Naive B cell (primary cell): ENCODE results near the gene FAAP20. TPM values are rescaled to one million over a fixed set of nuclear protein-coding genes. Genes with fewer than 3 reads are reported as not detected.
A peak's percentile ranks its signal among the peaks of the same experiment; 100 is the strongest.
"Not testable (repeated sequence)": the region's sequence is repeated elsewhere in the genome, so short reads cannot be mapped to it uniquely, and the experiment has no call there.

Source experiments
- ATAC-seq, 2 donors: fragments of 150-1000 bp; cut with Tn5 transposase; 2 replicates each; pipeline ENCODE4 v1.10.0; 2021; ENCODE audit warnings: low read depth in 2 of 2, mild to moderate bottlenecking in 2 of 2, moderate library complexity in 2 of 2
- DNase-seq: peaks from one replicate; pipeline ENCODE4 v3.0.0; 2022
- H3K27ac Mint-ChIP-seq, 6 donors: one replicate each; pipeline ENCODE4 v1.8.0; 2020 to 2022; ENCODE audit warnings: mild to moderate bottlenecking in 6 of 6, mixed read lengths in 6 of 6, moderate library complexity in 5 of 6, inconsistent platforms in 2 of 6
- H3K27me3 Mint-ChIP-seq, 3 donors: one replicate each; pipeline ENCODE4 v1.8.0; 2021 to 2022; ENCODE audit warnings: mixed read lengths in 3 of 3, mild to moderate bottlenecking in 1 of 3
- H3K36me3 Mint-ChIP-seq, 2 donors: one replicate each; pipeline ENCODE4 v1.8.0; 2020 to 2022; ENCODE audit warnings: mixed read lengths in 2 of 2, inconsistent platforms in 1 of 2, mild to moderate bottlenecking in 1 of 2
- H3K4me1 Mint-ChIP-seq, 3 donors: one replicate each; pipeline ENCODE4 v1.8.0; 2020 to 2022; ENCODE audit warnings: mixed read lengths in 3 of 3, inconsistent platforms in 1 of 3, mild to moderate bottlenecking in 1 of 3, moderate library complexity in 1 of 3
- H3K4me3 Mint-ChIP-seq, 8 donors: one replicate each; pipeline ENCODE4 v1.8.0; 2020 to 2022; ENCODE audit warnings: mild to moderate bottlenecking in 8 of 8, mixed read lengths in 8 of 8, moderate library complexity in 8 of 8, inconsistent platforms in 2 of 8
- H3K9me3 Mint-ChIP-seq, 7 donors: one replicate each; pipeline ENCODE4 v1.8.0; 2020 to 2022; ENCODE audit warnings: mixed read lengths in 7 of 7, mild to moderate bottlenecking in 5 of 7, inconsistent platforms in 2 of 7, moderate library complexity in 1 of 7
- polyA plus RNA-seq, 6 donors: library from polyadenylated mRNA; unstranded; fragments of 300-500 nt; fragmentation: Illumina TruSeq; gene quantifications; one replicate each; pipeline ENCODE4 v1.2.3, GENCODE V29; 2021; ENCODE audit warnings: low read depth in 6 of 6

FAAP20 gene
- polyA plus RNA-seq, 6 donors from 2014 or later, result 67.1 to 90.7 (median 77.7) TPM

DNA sequence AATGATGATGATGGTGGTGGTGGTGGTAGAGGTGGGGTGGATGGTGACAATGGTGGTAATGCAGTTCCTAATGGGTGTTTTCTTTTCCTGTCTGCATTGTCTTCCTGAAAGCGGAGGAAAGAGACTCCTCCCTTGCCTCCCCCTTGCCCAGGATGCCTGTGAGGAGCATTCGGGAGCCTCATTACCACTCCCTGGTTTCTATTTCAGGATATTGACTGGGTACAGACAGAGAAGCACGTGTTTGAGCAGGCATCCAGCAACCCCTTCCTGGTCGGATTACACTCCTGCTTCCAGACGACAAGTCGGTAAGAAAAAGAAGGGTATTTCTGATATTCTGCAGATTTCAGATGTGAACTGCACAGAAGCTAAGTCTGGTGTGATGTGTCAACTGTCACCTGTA lies 38.8 kb downstream of the FAAP20 start:
- H3K4me3 Mint-ChIP-seq, result no peak overlapping the region
- H3K36me3 Mint-ChIP-seq, result peaks cover 32 to 46% of the 10 kb centered on the region in 2 donors
- peaks cover 0 to 8% (median 0%) of the 10 kb centered on the region in 7 donors for H3K9me3 Mint-ChIP-seq
- H3K27me3 Mint-ChIP-seq, result no peaks in the 10 kb centered on the region
- ATAC-seq (no peak), DNase-seq (no peak)
- H3K27ac Mint-ChIP-seq, result no peak overlapping the region
- H3K4me1 Mint-ChIP-seq, result peaks cover 0 to 7% (median 0%) of the 10 kb centered on the region in 3 donors

DNA sequence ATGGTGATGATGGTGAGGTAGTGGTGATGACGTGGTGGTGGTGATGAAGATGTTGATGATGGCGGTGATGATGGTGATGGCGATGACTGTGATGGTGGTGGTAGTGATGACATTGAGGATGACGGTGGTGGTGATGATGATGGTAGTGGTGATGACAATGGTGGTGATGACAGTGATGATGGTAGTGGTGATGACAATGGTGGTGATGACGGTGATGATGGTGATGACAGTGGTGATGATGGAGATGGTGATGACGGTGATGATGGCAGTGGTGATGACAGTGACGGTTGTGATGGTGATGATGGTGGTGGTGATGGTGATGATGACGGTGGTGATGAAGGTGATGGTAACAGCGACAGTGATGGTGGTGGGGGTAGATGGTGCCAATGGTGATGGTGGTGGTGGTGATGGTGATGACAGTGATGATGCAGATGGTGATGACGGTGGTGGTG lies 39.4 kb downstream of the FAAP20 start:
- DNase-seq (no peak), ATAC-seq (no peak)
- peak overlapping the region in 1 of 6 donors; percentile 4 for H3K27ac Mint-ChIP-seq
- H3K4me1 Mint-ChIP-seq, result peaks cover 0 to 7% (median 0%) of the 10 kb centered on the region in 3 donors
- no peaks in the 10 kb centered on the region for H3K27me3 Mint-ChIP-seq
- H3K4me3 Mint-ChIP-seq, result no peak overlapping the region
- peaks cover 0 to 8% (median 0%) of the 10 kb centered on the region in 7 donors for H3K9me3 Mint-ChIP-seq
- H3K36me3 Mint-ChIP-seq, result peaks cover 32 to 49% of the 10 kb centered on the region in 2 donors

DNA sequence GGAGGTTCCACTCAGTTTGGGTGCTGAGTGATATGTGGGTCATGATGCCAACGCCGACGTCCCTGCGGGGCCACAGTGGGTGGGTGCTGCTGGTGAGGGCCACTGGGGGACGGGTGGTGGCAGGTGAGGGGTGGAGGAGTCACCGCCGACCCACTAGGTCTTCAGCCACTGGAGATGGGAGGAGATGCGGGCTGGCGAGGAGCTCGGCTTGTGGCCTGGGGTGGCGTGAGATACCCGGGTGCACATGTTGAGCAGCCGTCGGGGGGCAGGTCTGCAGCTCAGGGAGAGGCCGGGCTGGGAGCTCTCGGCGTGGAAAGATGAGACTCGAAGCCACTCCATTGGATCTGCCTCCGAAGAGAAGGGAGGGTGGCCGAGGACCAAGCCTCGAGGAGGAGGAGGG lies 40.5 kb downstream of the FAAP20 start:
- Mint-ChIP-seq H3K27me3 (no peaks in the 10 kb centered on the region), H3K27ac (no peak overlapping the region), H3K4me3 (no peak overlapping the region), H3K9me3 (peaks cover 0 to 8% (median 0%) of the 10 kb centered on the region in 7 donors), H3K36me3 (peaks cover 22 to 43% of the 10 kb centered on the region in 2 donors), H3K4me1 (peaks cover 0 to 7% (median 0%) of the 10 kb centered on the region in 3 donors)
- no peak for ATAC-seq
- DNase-seq, result no peak

DNA sequence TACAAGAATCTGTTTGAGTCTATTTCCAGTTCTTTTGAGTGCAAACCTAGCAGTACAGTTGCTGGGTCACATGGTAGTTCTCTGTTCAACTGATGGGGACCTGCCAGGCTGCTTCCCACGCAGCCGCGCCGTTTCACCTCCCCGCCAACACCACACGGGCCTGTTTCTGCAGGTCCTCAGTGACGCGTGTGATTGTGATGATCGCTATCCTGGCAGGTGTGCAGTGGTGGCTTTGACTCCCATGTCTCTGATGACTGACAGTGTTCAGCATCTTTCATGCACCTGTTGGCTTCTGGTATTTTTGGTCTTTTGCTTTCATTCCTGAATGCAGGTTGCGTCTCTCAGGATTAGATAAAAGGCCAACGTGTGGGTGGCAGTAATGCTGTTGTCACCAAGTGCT lies 41.6 kb downstream of the FAAP20 start:
- Mint-ChIP-seq H3K36me3 (peaks cover 22 to 36% of the 10 kb centered on the region in 2 donors), H3K27me3 (no peaks in the 10 kb centered on the region), H3K4me3 (no peak overlapping the region), H3K4me1 (peaks cover 0 to 7% (median 0%) of the 10 kb centered on the region in 3 donors), H3K27ac (peak overlapping the region in 1 of 6 donors; percentile 30), H3K9me3 (peaks cover 0 to 8% (median 0%) of the 10 kb centered on the region in 7 donors)
- DNase-seq (no peak), ATAC-seq (no peak)

DNA sequence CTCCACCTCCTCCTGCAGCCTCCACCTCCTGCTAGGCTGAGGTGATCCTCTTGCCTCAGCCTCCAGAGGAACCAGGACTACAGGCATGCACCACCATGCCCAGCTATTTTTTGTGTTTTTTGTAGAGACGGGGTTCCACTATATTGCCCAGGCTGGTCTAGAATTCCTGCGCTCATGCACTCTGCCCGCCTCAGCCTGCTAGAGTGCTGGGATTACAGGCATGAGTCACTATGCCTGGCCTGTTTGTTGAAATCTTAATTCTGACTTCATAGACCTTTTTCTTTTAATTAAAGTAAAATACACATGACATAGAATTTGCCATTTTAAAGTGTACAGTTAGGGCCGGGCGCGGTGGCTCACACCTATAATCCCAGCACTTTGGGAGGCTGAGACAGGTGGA lies 42.7 kb downstream of the FAAP20 start:
- Mint-ChIP-seq H3K27ac (no peak overlapping the region), H3K27me3 (no peaks in the 10 kb centered on the region), H3K4me3 (no peak overlapping the region), H3K4me1 (peaks cover 0 to 7% (median 0%) of the 10 kb centered on the region in 3 donors), H3K36me3 (peaks cover 22 to 35% of the 10 kb centered on the region in 2 donors), H3K9me3 (peaks cover 0 to 8% (median 0%) of the 10 kb centered on the region in 7 donors)
- no peak for DNase-seq
- ATAC-seq, result no peak

DNA sequence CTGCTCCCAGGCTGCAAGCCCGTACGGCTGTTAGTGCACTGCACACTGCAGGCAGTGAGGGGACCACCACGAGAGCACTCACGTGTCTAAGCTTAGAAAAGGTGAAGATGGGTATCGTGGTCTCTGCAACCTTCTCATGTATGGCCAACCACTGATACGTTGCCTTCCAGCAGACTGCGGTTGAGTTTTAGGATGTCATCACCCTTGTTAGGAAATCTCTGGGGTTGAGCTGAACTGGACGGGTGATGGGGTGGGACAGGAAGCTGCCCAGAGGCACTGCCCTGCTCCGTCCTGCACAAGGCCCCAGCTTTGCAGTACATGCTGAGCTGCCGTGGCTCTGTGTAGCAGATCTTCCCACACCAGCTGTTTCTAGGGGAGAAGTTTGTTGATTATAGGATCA lies 43.3 kb downstream of the FAAP20 start:
- peaks cover 0 to 8% (median 0%) of the 10 kb centered on the region in 7 donors for H3K9me3 Mint-ChIP-seq
- H3K27ac Mint-ChIP-seq, result peak overlapping the region in 1 of 6 donors; percentile 33
- no peak overlapping the region for H3K4me3 Mint-ChIP-seq
- peaks cover 19 to 28% of the 10 kb centered on the region in 2 donors for H3K36me3 Mint-ChIP-seq
- no peaks in the 10 kb centered on the region for H3K27me3 Mint-ChIP-seq
- peaks cover 0 to 7% (median 0%) of the 10 kb centered on the region in 3 donors for H3K4me1 Mint-ChIP-seq
- ATAC-seq (no peak), DNase-seq (no peak)

DNA sequence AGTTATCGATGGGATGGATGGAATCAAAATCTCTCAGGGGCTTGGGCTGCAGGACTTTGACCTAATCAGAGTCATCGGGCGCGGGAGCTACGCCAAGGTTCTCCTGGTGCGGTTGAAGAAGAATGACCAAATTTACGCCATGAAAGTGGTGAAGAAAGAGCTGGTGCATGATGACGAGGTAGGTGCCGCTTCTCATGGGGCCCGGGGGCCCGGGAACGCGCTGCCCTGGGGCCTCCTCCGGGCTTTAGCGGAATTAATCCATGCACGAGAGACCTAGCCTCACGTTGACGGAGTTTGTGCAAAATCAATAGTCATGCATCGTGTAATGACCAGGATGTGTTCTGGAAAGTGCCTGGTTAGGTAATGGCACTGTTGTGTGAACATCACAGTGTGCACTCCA lies 43.8 kb downstream of the FAAP20 start:
- H3K4me1 Mint-ChIP-seq, result peaks cover 0 to 7% (median 0%) of the 10 kb centered on the region in 3 donors
- H3K4me3 Mint-ChIP-seq, result no peak overlapping the region
- H3K27me3 Mint-ChIP-seq, result no peaks in the 10 kb centered on the region
- H3K27ac Mint-ChIP-seq, result no peak overlapping the region
- no peak for DNase-seq
- peaks cover 14 to 26% of the 10 kb centered on the region in 2 donors for H3K36me3 Mint-ChIP-seq
- no peak for ATAC-seq
- H3K9me3 Mint-ChIP-seq, result peaks cover 0 to 8% (median 0%) of the 10 kb centered on the region in 7 donors

DNA sequence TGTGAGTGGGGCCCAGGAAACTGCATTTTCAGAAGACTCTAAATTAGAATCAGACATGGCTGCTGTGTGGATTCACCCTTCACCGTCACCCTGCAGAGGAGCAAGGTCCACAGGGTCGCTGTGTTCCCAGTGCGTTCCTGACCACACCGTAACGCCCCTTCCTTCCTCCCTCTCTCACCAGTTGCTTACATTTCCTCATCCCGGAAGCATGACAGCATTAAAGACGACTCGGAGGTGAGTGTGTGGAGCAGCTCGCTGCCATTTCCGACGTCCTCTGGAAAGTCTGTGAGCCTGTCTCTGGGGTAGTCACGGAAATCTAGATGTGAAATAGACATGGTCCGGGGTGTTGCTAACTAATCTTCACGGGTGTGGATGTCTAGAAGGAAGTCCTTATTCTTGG lies 45.9 kb downstream of the FAAP20 start:
- H3K27me3 Mint-ChIP-seq, result no peaks in the 10 kb centered on the region
- DNase-seq, result no peak
- peaks cover 5 to 12% of the 10 kb centered on the region in 2 donors for H3K36me3 Mint-ChIP-seq
- H3K9me3 Mint-ChIP-seq, result no peaks in the 10 kb centered on the region
- peak in 1 of 2 donors; percentile 23 for ATAC-seq
- peak overlapping the region in 1 of 6 donors; percentile 48 for H3K27ac Mint-ChIP-seq
- H3K4me1 Mint-ChIP-seq, result no peaks in the 10 kb centered on the region
- no peak overlapping the region for H3K4me3 Mint-ChIP-seq

DNA sequence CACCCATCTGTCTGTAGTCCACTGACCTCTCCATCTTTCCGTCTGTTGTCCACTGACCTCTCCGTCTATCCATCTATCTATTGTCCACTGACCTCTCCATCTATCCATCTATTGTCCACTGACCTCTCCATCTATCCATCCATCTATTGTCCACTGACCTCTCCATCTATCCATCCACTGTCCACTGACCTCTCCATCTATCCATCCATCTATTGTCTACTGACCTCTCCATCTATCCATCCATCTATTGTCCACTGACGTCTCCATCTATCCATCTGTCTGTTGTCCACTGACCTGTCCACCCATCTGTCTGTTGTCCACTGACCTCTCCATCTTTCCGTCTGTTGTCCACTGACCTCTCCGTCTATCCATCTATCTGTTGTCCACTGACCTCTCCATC lies 46.7 kb downstream of the FAAP20 start:
- H3K4me1 Mint-ChIP-seq, ATAC-seq: not testable (repeated sequence)
- peaks cover 4 to 12% of the 10 kb centered on the region in 2 donors for H3K36me3 Mint-ChIP-seq

DNA sequence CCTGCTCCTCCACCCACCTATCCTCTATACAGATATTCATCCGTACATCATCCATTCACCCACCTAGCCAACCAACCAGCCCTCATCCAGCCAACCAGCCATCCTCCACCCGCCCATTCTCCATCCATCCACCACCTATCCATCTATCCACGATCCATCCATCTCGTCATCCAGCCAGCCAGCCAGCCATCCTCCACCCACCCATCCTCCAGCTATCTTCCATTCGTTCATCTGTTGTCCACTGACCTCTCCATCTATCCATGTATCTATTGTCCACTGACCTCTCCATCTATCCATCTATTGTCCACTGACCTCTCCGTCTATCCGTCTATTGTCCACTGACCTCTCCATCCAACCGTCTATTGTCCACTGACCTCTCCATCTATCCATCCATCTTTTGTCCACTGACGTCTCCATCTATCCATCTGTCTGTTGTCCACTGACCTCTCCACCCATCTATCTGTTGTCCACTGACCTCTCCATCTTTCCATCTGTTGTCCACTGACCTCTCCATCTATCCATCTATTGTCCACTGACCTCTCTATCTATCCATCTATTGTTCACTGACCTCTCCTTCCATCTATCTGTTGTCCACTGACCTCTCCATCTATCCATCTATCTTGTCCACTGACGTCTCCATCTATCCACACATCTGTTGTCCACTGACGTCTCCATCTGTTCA lies 47.6 kb downstream of the FAAP20 start:
- no peaks in the 10 kb centered on the region for H3K4me1 Mint-ChIP-seq
- H3K36me3 Mint-ChIP-seq, result peaks cover 0 to 7% of the 10 kb centered on the region in 2 donors
- no peak for ATAC-seq
- DNase-seq, result no peak
- no peak overlapping the region for H3K4me3 Mint-ChIP-seq
- no peak overlapping the region for H3K27ac Mint-ChIP-seq
- H3K9me3 Mint-ChIP-seq, result no peaks in the 10 kb centered on the region
- no peaks in the 10 kb centered on the region for H3K27me3 Mint-ChIP-seq

More for the DNA sequence above, 46.7 kb downstream of the FAAP20 start:
- H3K27me3 Mint-ChIP-seq, H3K4me3 Mint-ChIP-seq, DNase-seq, H3K9me3 Mint-ChIP-seq, H3K27ac Mint-ChIP-seq: not testable (repeated sequence)

DNA sequence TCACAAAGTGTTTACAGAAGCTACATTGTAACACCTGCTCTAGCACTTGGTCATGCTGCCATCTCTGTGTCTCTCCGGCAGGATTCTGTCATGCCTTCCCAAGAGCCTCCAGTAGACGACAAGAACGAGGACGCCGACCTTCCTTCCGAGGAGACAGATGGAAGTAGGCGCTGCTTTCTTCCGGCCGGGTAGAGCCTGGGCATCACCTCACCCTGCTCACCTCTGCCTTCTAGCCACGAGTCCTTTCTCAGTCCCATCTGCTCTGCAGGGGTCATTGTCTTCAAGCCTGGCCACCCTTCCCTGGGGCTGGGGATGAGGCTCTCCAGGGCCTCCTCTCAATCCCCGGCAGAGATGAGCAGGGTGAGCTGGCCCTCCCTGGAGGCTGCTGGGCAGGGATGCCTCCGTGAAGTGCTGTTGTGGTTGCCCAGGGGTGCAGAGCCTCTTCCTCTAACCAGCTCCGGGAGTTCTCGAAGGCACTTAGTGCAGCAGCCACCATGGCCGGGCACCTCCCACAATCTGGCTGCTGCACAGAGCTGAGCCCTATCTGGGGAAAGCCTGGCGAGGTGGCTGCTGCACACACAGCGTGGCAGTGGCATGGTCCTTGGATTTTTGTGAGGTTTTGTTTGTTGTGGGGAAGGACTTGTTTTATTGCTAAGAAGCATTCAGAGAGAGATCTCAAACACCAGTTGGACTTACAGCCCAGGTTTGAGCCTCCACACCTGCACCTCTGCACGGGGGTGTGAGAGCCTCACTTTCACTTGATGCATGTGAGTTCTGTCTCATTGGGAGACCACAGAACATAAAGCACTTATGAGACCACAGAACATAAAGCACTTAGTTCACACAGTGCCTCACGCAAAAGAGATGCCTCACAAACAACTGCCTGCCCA lies 48.4 kb downstream of the FAAP20 start:
- Mint-ChIP-seq H3K9me3 (no peaks in the 10 kb centered on the region), H3K27me3 (no peaks in the 10 kb centered on the region), H3K27ac (peak overlapping the region in 1 of 6 donors; percentile 35), H3K36me3 (peaks cover 0 to 7% of the 10 kb centered on the region in 2 donors), H3K4me3 (no peak overlapping the region), H3K4me1 (no peaks in the 10 kb centered on the region)
- no peak for DNase-seq
- no peak for ATAC-seq

DNA sequence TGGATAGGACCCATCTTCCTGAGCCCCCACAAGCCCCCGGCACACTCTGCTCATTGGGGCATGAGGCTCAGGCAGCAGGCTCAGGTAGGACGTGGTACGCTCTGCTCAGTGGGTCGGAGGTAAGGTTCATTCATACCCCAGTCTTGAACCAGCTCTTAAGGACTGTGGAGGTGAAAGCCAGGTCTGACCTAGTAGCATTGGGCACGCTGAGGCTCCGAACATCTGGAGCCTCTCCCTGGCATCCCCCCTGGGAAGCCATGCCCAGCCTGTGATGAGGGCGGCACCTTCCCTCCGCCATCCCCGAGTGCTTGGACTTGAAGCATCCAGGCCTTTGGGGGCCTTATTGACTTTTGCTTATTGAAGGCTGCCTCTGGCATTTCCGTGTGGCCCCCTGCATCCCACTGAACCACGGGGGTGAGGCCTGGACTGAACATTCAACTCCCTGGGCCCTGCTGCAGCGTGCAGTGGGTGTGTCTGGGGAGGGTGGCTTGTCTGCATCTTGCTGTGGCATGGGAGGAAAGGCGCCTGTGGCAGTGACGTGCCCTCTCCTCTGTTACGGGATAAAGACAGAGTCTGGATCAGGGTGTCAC lies 50.0 kb downstream of the FAAP20 start:
- Mint-ChIP-seq H3K4me3 (no peak overlapping the region), H3K4me1 (peaks cover 3 to 5% (median 4%) of the 10 kb centered on the region in 3 donors), H3K27ac (no peak overlapping the region), H3K27me3 (no peaks in the 10 kb centered on the region), H3K9me3 (no peaks in the 10 kb centered on the region), H3K36me3 (no peaks in the 10 kb centered on the region)
- no peak for ATAC-seq
- no peak for DNase-seq

DNA sequence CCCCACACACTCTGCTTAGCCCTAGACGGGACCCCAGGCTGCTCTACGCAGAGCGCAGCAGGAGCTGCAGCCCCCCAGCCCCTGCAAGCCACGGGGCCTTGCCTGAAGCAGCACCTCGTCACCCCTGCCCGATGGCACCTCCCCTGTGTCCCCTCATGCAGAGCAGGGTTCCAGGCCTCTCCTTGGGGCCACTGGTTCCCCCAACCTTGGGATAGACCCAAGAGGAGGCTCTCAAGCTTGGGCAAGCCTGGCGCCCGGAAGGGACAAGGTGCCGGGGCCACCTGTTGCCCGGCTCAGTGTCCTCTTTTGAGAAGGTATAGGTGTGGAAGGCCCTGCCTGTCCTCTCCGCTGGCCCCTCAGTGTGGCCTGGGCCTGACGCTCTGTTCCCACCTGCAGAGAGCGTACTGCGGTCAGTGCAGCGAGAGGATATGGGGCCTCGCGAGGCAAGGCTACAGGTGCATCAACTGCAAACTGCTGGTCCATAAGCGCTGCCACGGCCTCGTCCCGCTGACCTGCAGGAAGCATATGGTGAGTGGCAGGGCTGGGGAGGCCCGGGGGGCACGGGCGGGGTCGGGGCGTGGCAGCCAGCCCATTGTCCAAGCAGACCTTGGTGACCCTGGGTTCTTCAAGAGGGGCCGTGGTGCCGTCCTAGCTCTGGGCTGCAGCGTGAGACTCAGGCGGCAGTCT lies 50.6 kb downstream of the FAAP20 start:
- H3K27ac Mint-ChIP-seq, result peak overlapping the region in 1 of 6 donors; percentile 11
- ATAC-seq (no peak), DNase-seq (no peak)
- H3K27me3 Mint-ChIP-seq, result no peaks in the 10 kb centered on the region
- no peaks in the 10 kb centered on the region for H3K36me3 Mint-ChIP-seq
- H3K4me1 Mint-ChIP-seq, result peaks cover 3 to 7% (median 4%) of the 10 kb centered on the region in 3 donors
- H3K4me3 Mint-ChIP-seq, result peak overlapping the region in 1 of 8 donors; percentile 5
- no peaks in the 10 kb centered on the region for H3K9me3 Mint-ChIP-seq
